ENCODE measurements around the gene ARHGAP23.

ARHGAP23 gene

GRCh38 chr17:38532451-38532850 lies 104.2 kb downstream of the ARHGAP23 start:
- no peak for DNase-seq

DNA sequence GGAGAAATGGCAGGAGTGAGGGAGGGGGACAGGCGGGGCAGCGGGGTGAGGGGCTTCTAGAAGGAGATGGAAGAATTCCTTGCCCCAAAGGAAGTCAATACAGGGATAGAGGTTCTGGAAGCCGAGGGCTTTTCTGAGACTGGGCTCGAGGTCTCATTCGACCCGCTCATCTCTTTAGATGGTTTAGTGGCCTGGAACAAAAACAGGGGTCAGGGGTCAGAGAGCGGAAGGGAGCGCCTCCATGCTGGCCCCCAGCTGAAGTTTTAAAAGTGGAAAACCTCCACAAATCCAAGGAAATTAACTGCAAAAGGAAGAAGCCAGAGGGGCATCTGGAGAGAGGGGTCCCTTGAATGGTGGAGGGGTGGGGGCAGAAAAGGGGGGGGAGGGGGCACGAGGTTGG lies 105.0 kb downstream of the ARHGAP23 start:
- DNase-seq = no peak

GRCh38 chr17:38533866-38534497 lies 105.7 kb downstream of the ARHGAP23 start:
- no peak for DNase-seq

- no peak for DNase-seq
Observed at GRCh38 chr17:38534498-38534885, 106.2 kb downstream of the ARHGAP23 start.

DNA sequence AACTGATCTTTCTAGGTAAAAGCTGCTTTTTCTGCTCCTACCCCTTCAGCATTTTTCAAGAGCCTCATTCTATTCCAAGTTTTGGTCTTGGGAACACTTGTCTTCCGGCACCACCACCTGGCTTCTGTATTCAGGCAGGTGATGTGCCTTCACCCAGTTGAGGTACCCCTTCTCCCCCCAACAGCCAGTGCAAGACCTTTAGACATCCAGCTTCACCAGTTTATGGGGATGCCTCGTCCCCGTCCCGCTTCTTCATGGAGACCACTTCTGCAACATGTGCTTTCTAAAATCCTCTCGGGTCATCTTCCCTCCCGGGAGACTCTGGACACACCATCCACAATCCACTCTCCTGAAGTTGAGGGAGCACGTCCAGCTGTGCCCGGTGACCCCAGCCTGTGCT lies 107.6 kb downstream of the ARHGAP23 start:
- no peak for DNase-seq

DNA sequence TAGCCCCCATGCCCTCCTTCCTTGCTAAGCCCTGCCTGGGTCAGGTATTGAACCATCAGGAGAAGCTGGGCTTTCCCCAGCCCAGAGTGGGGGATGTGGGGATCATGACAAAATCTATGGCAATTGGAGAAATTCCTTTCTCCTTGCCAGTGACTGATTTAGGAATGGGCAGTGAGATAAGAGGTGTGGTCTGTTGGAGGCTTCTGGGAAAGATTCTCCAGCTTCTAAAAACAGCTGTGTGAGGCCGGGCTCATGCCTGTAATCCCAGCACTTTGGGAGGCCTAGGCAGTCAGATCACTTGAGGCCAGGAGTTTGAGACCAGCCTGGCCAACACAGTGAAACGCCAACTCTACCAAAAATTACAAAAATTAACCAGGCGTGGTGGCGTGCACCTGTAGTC lies 108.4 kb downstream of the ARHGAP23 start:
- DNase-seq = no peak

GRCh38 chr17:38538906-38539305 lies 110.6 kb downstream of the ARHGAP23 start:
- peak; percentile 90 for DNase-seq

DNA sequence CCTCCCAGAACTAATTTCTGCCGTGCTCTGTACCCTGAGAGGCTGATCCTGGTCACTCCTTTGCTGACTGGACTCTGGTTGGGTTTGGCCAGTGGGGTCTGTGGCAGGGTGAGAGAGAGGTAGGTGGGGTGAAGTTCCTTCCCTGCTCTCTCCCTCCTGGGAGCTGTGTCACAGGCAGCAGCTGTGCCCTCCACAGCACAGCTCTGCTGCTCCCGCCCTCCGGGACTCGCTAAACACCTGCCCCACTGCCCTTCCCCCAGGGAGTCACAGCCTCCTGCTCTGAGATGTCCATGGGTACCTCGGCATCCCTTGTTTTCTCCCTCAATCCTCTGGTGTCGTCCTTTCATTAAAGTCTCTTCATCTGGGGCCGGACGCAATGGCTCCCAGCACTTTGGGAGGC lies 111.1 kb downstream of the ARHGAP23 start:
- DNase-seq = peak; percentile 91

GRCh38 chr17:38540514-38541045 lies 112.3 kb downstream of the ARHGAP23 start:
- DNase-seq = no peak

GRCh38 chr17:38541281-38541680 lies 113.0 kb downstream of the ARHGAP23 start:
- no peak for DNase-seq

- DNase-seq = no peak
Observed at GRCh38 chr17:38542286-38542685, 114.0 kb downstream of the ARHGAP23 start.

- DNase-seq = no peak
Observed at GRCh38 chr17:38543403-38544174, 115.3 kb downstream of the ARHGAP23 start.

DNA sequence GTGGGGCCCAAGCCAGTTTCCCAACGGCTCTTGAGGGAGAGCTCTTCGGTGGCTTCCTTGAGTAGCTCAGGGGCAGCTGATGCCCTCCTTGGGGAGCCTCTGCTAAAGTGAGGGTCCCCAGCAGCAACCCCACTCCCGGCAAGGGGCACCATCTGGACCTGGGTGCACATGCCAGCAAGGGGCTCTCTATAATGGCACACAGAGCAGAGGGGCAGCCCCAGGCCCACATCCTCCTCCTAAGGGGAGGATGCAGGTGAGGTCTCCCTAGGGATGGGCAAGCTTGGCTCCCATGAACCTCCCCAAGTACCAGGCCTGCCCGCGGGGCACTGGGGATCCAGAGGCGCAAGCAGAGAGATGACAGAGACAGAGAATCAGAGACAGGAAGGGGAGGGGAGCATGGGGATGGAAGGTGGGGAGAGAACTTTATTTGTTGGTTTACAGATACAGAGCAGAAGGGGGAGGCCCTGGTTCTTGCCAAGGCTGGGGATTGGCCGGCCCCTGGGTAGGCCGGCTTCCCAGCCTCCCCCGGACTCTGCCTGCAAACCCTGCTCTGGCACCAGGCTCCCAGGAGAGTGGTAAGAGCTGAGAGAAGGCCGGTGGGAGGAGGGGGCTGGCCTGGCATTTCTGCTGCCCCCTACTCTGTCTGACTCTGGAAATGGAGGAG lies 116.0 kb downstream of the ARHGAP23 start:
- DNase-seq = no peak

GRCh38 chr17:38544839-38545209 lies 116.6 kb downstream of the ARHGAP23 start:
- no peak for DNase-seq

- DNase-seq = no peak
Observed at GRCh38 chr17:38545531-38546225, 117.4 kb downstream of the ARHGAP23 start.

- DNase-seq = no peak
Observed at GRCh38 chr17:38546396-38546795, 118.1 kb downstream of the ARHGAP23 start.

DNA sequence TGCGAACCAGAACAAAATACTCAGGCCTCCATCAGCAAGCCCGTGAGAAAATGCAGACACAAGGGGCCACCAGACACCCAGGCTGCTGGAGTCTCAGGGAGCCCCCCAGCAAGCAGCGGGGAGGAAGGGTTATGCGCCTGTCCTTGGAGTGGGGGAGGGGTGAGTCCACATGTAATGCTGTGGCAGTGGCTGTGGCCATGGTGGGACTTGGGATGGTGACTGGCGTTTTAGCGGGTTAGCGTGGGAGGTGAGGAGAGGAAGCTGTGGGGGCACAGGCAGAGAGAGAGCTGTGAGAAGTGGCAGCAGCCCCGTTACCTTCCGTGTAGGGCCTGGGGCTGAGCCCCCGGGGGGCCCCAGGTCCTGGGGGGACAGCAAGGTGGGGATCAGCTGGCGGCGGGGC lies 119.2 kb downstream of the ARHGAP23 start:
- no peak for DNase-seq

- DNase-seq = no peak
Observed at GRCh38 chr17:38549285-38549684, 121.0 kb downstream of the ARHGAP23 start.

GRCh38 chr17:38550661-38551060 lies 122.4 kb downstream of the ARHGAP23 start:
- DNase-seq = no peak

GRCh38 chr17:38551121-38551520 lies 122.9 kb downstream of the ARHGAP23 start:
- DNase-seq = no peak

- no peak for DNase-seq
Observed at GRCh38 chr17:38552343-38552742, 124.1 kb downstream of the ARHGAP23 start.

GRCh38 chr17:38554430-38555350 lies 126.4 kb downstream of the ARHGAP23 start:
- peak; percentile 44 for DNase-seq

Measured in NCI-H146 (cell line).